Measurements from ENCODE around the gene CAMTA1.

CAMTA1 gene

GRCh38 chr1:6885426-6885825 lies 100.2 kb downstream of the CAMTA1 start:
- no peak for DNase-seq

- no peak for DNase-seq
Measured at GRCh38 chr1:6886523-6886922, 101.3 kb downstream of the CAMTA1 start.

- DNase-seq = no peak
Measured at GRCh38 chr1:6888268-6888667, 103.0 kb downstream of the CAMTA1 start.

GRCh38 chr1:6888870-6889269 lies 103.6 kb downstream of the CAMTA1 start:
- DNase-seq = no peak

- DNase-seq = peak; percentile 8
Measured at GRCh38 chr1:6889875-6890480, 104.7 kb downstream of the CAMTA1 start.

- no peak for DNase-seq
Measured at GRCh38 chr1:6890686-6891085, 105.4 kb downstream of the CAMTA1 start.

- DNase-seq = no peak
Measured at GRCh38 chr1:6891781-6892579, 106.7 kb downstream of the CAMTA1 start.

GRCh38 chr1:6893388-6893787 lies 108.1 kb downstream of the CAMTA1 start:
- DNase-seq = no peak

- DNase-seq = no peak
Measured at GRCh38 chr1:6897138-6897537, 111.9 kb downstream of the CAMTA1 start.

- no peak for DNase-seq
Measured at GRCh38 chr1:6898974-6899539, 113.8 kb downstream of the CAMTA1 start.

GRCh38 chr1:6899621-6900020 lies 114.4 kb downstream of the CAMTA1 start:
- DNase-seq = no peak

- no peak for DNase-seq
Measured at GRCh38 chr1:6902153-6902552, 116.9 kb downstream of the CAMTA1 start.

GRCh38 chr1:6904476-6905170 lies 119.4 kb downstream of the CAMTA1 start:
- no peak for DNase-seq

- DNase-seq = no peak
Measured at GRCh38 chr1:6905331-6905730, 120.1 kb downstream of the CAMTA1 start.

GRCh38 chr1:6905790-6906189 lies 120.5 kb downstream of the CAMTA1 start:
- no peak for DNase-seq

GRCh38 chr1:6906783-6907182 lies 121.5 kb downstream of the CAMTA1 start:
- no peak for DNase-seq

GRCh38 chr1:6907201-6907600 lies 121.9 kb downstream of the CAMTA1 start:
- no peak for DNase-seq

GRCh38 chr1:6907676-6908434 lies 122.6 kb downstream of the CAMTA1 start:
- DNase-seq = no peak

GRCh38 chr1:6909401-6909800 lies 124.1 kb downstream of the CAMTA1 start:
- no peak for DNase-seq

GRCh38 chr1:6909857-6910256 lies 124.6 kb downstream of the CAMTA1 start:
- no peak for DNase-seq

- DNase-seq = no peak
Measured at GRCh38 chr1:6911021-6911941, 126.0 kb downstream of the CAMTA1 start.

GRCh38 chr1:6911974-6912373 lies 126.7 kb downstream of the CAMTA1 start:
- no peak for DNase-seq

All from effector CD4-positive, alpha-beta T cell (primary cell).